Trophoblast cell (in vitro differentiated cells and primary cell): ENCODE data around the gene CCDC68.
A peak's percentile ranks its signal among the peaks of the same experiment; 100 is the strongest.
"Not testable (repeated sequence)": the region's sequence is repeated elsewhere in the genome, so short reads cannot be mapped to it uniquely, and the experiment has no call there.

Experiments used
- DNase-seq, 2 donors: peaks; one replicate each; pipeline ENCODE4 v3.0.0-alpha.2; 2016
- H2AFZ ChIP-seq: 2 replicates; pipeline ENCODE4 v1.6.1; 2013; ENCODE audit warnings: low read length, moderate library complexity, mild to moderate bottlenecking; ENCODE audit not compliant: insufficient read depth, poor library complexity
- H2AK5ac ChIP-seq: 2 replicates; pipeline ENCODE4 v1.6.1; 2013; ENCODE audit warnings: mild to moderate bottlenecking, low read length
- H2BK120ac ChIP-seq: 2 replicates; pipeline ENCODE4 v1.6.1; 2013; ENCODE audit warnings: low read length, mild to moderate bottlenecking, moderate library complexity; ENCODE audit not compliant: insufficient read depth, poor library complexity
- H2BK12ac ChIP-seq: 2 replicates; pipeline ENCODE4 v1.6.1; 2013; ENCODE audit warnings: mild to moderate bottlenecking, low read length, moderate library complexity
- H2BK5ac ChIP-seq: 2 replicates; pipeline ENCODE4 v1.6.1; 2013; ENCODE audit warnings: low read length, low read depth, moderate library complexity, mild to moderate bottlenecking; ENCODE audit not compliant: poor library complexity
- H3K14ac ChIP-seq: 2 replicates; pipeline ENCODE4 v1.6.1; 2013; ENCODE audit warnings: mild to moderate bottlenecking, low read length
- H3K18ac ChIP-seq: 2 replicates; pipeline ENCODE4 v1.6.1; 2013; ENCODE audit warnings: mild to moderate bottlenecking, low read length
- H3K23ac ChIP-seq: 2 replicates; pipeline ENCODE4 v1.6.1; 2013; ENCODE audit warnings: low read length
- H3K27ac ChIP-seq: 2 replicates; pipeline ENCODE4 v1.5.1; 2013; ENCODE audit warnings: low read depth, mild to moderate bottlenecking, inconsistent platforms, low read length, moderate library complexity
- H3K27me3 ChIP-seq: 2 replicates; pipeline ENCODE4 v1.6.1; 2013; ENCODE audit warnings: inconsistent platforms, mild to moderate bottlenecking, low read length, moderate library complexity; ENCODE audit not compliant: insufficient read depth
- H3K36me3 ChIP-seq, 2 experiments: 1 replicate in 1 of 2; 2 replicates in 1 of 2; pipeline ENCODE4 v1.6.1; 2013; ENCODE audit warnings: low read length in 2 of 2, mild to moderate bottlenecking in 2 of 2, moderate library complexity in 1 of 2; ENCODE audit not compliant: insufficient read depth in 2 of 2, control insufficient read depth in 1 of 2
- H3K4ac ChIP-seq: 2 replicates; pipeline ENCODE4 v1.6.1; 2013; ENCODE audit warnings: low read depth, mild to moderate bottlenecking, low read length, moderate library complexity
- H3K4me1 ChIP-seq, 2 experiments: 1 replicate in 1 of 2; 2 replicates in 1 of 2; pipeline ENCODE4 v1.6.1; 2013; ENCODE audit warnings: low read length in 2 of 2, mild to moderate bottlenecking in 2 of 2, moderate library complexity in 1 of 2; ENCODE audit not compliant: insufficient read depth in 2 of 2, control insufficient read depth in 1 of 2
- H3K4me2 ChIP-seq: 2 replicates; pipeline ENCODE4 v1.6.1; 2013; ENCODE audit warnings: inconsistent platforms, mild to moderate bottlenecking, low read length, moderate library complexity
- H3K4me3 ChIP-seq: 2 replicates; pipeline ENCODE4 v1.5.1; 2013; ENCODE audit warnings: mild to moderate bottlenecking, low read depth, low read length, inconsistent platforms
- H3K79me1 ChIP-seq: one replicate; pipeline ENCODE4 v1.6.1; 2013; ENCODE audit warnings: low read length
- H3K79me2 ChIP-seq: 2 replicates; pipeline ENCODE4 v1.6.1; 2013; ENCODE audit warnings: low read length, mild to moderate bottlenecking; ENCODE audit not compliant: control insufficient read depth, insufficient read depth, poor library complexity
- H3K9ac ChIP-seq: 2 replicates; pipeline ENCODE4 v1.6.1; 2013; ENCODE audit warnings: mild to moderate bottlenecking, low read length
- H3K9me3 ChIP-seq: 2 replicates; pipeline ENCODE4 v1.6.1; 2013; ENCODE audit warnings: low read depth, mild to moderate bottlenecking, control low read depth, inconsistent platforms, low read length; ENCODE audit not compliant: insufficient read depth
- H4K12ac ChIP-seq: 2 replicates; pipeline ENCODE4 v1.6.1; 2013; ENCODE audit warnings: low read depth, mild to moderate bottlenecking, low read length, moderate library complexity
- H4K8ac ChIP-seq: 2 replicates; pipeline ENCODE4 v1.6.1; 2013; ENCODE audit warnings: low read depth, mild to moderate bottlenecking, low read length, moderate library complexity
- H4K91ac ChIP-seq: one replicate; pipeline ENCODE4 v1.6.1; 2013; ENCODE audit warnings: low read depth, mild to moderate bottlenecking, low read length, moderate library complexity
- WGBS: extraction: QIAGEN DNeasy Blood & Tissue Kit; methylation state at CpG from one replicate; pipeline ENCODE4 v1.1.7; 2013; ENCODE audit warnings: missing lambda C conversion rate; ENCODE audit not compliant: insufficient read length, insufficient coverage; ENCODE audit errors: extremely low coverage; 5-methylcytosine and 5-hydroxymethylcytosine counted together

Gene CCDC68

GRCh38 chr18:54968237-54968636 lies 9.0 kb upstream of the CCDC68 start:
- not testable (repeated sequence) for H4K12ac ChIP-seq, H4K8ac ChIP-seq, H3K14ac ChIP-seq, H3K4me1 ChIP-seq, H2BK120ac ChIP-seq, H2BK5ac ChIP-seq, H3K4me2 ChIP-seq, H3K4ac ChIP-seq, H3K9ac ChIP-seq, H2BK12ac ChIP-seq, H4K91ac ChIP-seq, H3K9me3 ChIP-seq, H3K36me3 ChIP-seq, H3K79me2 ChIP-seq, H2AK5ac ChIP-seq, H3K79me1 ChIP-seq, H3K4me3 ChIP-seq, H3K27me3 ChIP-seq, H3K23ac ChIP-seq, H3K18ac ChIP-seq, H2AFZ ChIP-seq
- H3K27ac ChIP-seq = peak overlapping the region; percentile 65
- no CpG with 5 or more reads among the region's 9 CpGs for WGBS
- peak; percentile 49 to 87 for DNase-seq

GRCh38 chr18:54967786-54968185 lies 8.5 kb upstream of the CCDC68 start:
- Histone ChIP-seq H3K4me2 (no peak overlapping the region), H4K8ac (no peak overlapping the region), H3K4ac (no peak overlapping the region), H3K27ac (no peak overlapping the region), H4K91ac (peak overlapping the region; percentile 43), H3K27me3 (no peaks in the 10 kb centered on the region), H3K9ac (no peak overlapping the region), H2BK120ac (no peak overlapping the region), H2AK5ac (no peak overlapping the region), H3K23ac (no peak overlapping the region), H3K14ac (no peak overlapping the region), H3K4me3 (no peak overlapping the region), H3K79me2 (no peaks in the 10 kb centered on the region), H2BK5ac (no peak overlapping the region), H2BK12ac (no peak overlapping the region), H3K4me1 (peaks cover 1 to 4% of the 10 kb centered on the region in 2 experiments), H3K18ac (no peak overlapping the region), H3K36me3 (no peaks in the 10 kb centered on the region), H3K79me1 (peaks cover 7% of the 10 kb centered on the region), H2AFZ (no peak overlapping the region), H4K12ac (no peak overlapping the region), H3K9me3 (no peaks in the 10 kb centered on the region)
- DNase-seq = peak in 1 of 2 donors; percentile 53
- no CpG with 5 or more reads among the region's 4 CpGs for WGBS

- Histone ChIP-seq H2AFZ (no peak overlapping the region), H2BK12ac (no peak overlapping the region), H3K14ac (no peak overlapping the region), H3K4me1 (peaks cover 0 to 2% of the 10 kb centered on the region in 2 experiments), H3K79me2 (no peaks in the 10 kb centered on the region), H3K4me2 (no peak overlapping the region), H3K4ac (no peak overlapping the region), H3K4me3 (no peak overlapping the region), H3K9ac (no peak overlapping the region), H4K8ac (no peak overlapping the region), H4K91ac (no peak overlapping the region), H3K18ac (no peak overlapping the region), H4K12ac (no peak overlapping the region), H3K9me3 (no peaks in the 10 kb centered on the region), H3K27ac (no peak overlapping the region), H2BK120ac (no peak overlapping the region), H3K79me1 (peaks cover 7% of the 10 kb centered on the region), H3K23ac (no peak overlapping the region), H2BK5ac (no peak overlapping the region), H2AK5ac (no peak overlapping the region), H3K27me3 (no peaks in the 10 kb centered on the region), H3K36me3 (no peaks in the 10 kb centered on the region)
- DNase-seq = no peak
Measured at GRCh38 chr18:54964741-54965140, 5.5 kb upstream of the CCDC68 start.

- Histone ChIP-seq H3K4me1 (no peaks in the 10 kb centered on the region), H3K9me3 (no peaks in the 10 kb centered on the region), H3K79me1 (peaks cover 9% of the 10 kb centered on the region), H3K18ac (no peak overlapping the region), H3K79me2 (no peaks in the 10 kb centered on the region), H2AK5ac (no peak overlapping the region), H3K27ac (no peak overlapping the region), H4K12ac (no peak overlapping the region), H2BK5ac (no peak overlapping the region), H3K4ac (no peak overlapping the region), H3K4me2 (no peak overlapping the region), H2AFZ (no peak overlapping the region), H3K23ac (no peak overlapping the region), H3K14ac (no peak overlapping the region), H2BK120ac (no peak overlapping the region), H4K8ac (no peak overlapping the region), H3K9ac (no peak overlapping the region), H3K4me3 (no peak overlapping the region), H3K36me3 (no peaks in the 10 kb centered on the region), H4K91ac (no peak overlapping the region), H2BK12ac (no peak overlapping the region), H3K27me3 (no peaks in the 10 kb centered on the region)
- no peak for DNase-seq
- WGBS = 100% methylated on average over 2 of the region's 9 CpGs
Measured at GRCh38 chr18:54962919-54963645, 3.8 kb upstream of the CCDC68 start.
